ENCODE results near the gene CBX3. TPM values are rescaled to one million over a fixed set of nuclear protein-coding genes. Genes with fewer than 3 reads are reported as not detected.
A peak's percentile ranks its signal among the peaks of the same experiment; 100 is the strongest.

The CBX3 gene
- total and polyA plus RNA-seq, 10 of the 15 experiments (the other 5 are each of a cell fraction or from before 2014, with no cell fraction given): 153 to 307 (median 225) TPM

DNA sequence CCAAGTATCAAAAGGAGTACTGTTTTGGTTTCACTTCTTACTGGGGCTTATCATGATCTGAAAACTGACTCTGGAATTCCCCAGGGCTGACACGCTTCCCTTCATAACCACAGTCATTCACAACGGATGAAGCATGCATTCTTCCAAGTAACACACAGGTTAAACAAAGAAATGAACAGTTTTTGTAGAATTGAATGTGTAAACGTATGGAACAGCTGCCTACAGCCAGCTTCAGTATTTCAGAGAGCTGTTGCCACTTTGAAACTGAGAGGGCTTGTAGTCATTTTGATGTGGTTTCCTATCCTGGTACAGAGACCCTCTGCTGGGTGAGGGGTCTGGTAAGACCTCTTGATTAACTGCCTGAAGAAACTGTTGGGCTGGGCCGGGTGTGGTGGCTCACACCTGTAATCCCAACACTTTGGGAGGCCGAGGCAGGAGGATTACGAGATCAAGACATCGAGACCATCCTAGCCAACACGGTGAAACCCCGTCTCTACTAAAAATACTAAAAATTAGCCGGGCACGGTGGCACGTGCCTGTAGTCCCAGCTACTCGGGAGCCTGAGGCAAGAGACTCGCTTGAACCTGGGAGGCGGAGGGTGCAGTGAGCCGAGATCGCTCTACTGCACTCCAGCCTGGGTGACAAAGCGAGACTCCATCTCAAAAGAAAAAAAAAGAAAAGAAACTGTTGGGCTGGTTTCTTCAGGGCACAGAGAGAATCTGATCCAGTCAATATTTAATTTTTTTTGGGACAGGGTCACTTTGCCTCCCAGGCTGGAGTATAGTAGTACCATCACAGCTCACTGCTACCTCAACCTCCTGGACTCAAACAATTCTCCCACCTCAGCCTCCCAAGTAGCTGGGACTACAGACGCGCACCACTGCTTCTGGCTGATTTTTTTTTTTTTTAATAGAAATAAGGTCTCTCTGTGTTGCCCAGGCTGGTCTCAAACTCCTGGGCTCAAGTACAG is 44.8 kb upstream of the CBX3 start (continued):
- TF ChIP-seq, protein P1, sequence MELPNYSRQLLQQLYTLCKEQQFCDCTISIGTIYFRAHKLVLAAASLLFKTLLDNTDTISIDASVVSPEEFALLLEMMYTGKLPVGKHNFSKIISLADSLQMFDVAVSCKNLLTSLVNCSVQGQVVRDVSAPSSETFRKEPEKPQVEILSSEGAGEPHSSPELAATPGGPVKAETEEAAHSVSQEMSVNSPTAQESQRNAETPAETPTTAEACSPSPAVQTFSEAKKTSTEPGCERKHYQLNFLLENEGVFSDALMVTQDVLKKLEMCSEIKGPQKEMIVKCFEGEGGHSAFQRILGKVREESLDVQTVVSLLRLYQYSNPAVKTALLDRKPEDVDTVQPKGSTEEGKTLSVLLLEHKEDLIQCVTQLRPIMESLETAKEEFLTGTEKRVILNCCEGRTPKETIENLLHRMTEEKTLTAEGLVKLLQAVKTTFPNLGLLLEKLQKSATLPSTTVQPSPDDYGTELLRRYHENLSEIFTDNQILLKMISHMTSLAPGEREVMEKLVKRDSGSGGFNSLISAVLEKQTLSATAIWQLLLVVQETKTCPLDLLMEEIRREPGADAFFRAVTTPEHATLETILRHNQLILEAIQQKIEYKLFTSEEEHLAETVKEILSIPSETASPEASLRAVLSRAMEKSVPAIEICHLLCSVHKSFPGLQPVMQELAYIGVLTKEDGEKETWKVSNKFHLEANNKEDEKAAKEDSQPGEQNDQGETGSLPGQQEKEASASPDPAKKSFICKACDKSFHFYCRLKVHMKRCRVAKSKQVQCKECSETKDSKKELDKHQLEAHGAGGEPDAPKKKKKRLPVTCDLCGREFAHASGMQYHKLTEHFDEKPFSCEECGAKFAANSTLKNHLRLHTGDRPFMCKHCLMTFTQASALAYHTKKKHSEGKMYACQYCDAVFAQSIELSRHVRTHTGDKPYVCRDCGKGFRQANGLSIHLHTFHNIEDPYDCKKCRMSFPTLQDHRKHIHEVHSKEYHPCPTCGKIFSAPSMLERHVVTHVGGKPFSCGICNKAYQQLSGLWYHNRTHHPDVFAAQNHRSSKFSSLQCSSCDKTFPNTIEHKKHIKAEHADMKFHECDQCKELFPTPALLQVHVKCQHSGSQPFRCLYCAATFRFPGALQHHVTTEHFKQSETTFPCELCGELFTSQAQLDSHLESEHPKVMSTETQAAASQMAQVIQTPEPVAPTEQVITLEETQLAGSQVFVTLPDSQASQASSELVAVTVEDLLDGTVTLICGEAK (IDR thresholded peaks at IDR 0.05; ENCODE audit: borderline replicate concordance): no peak
- TF ChIP-seq BACH1 (IDR thresholded peaks at IDR 0.05; ENCODE audit: borderline replicate concordance) (no peak), ETV6 (conservative IDR thresholded peaks at IDR 0.05 in 1 of 2, IDR thresholded peaks at IDR 0.05 in 1 of 2; ENCODE audit: borderline replicate concordance in 1 of 2, low read depth in 1 of 2) (no peak; a peak in 1 of 4 replicates), PAX5 (IDR thresholded peaks at IDR 0.05; ENCODE audit: borderline replicate concordance, low read depth, low read length) (no peak; the same call in 1 of the 2 replicates), HCFC1 (IDR thresholded peaks at IDR 0.05; ENCODE audit: low read length) (no peak), BCL11A (IDR thresholded peaks at IDR 0.05; ENCODE audit: low read depth, low read length) (peak; percentile 20; the same call in 1 of the 2 replicates), IRF4 (IDR thresholded peaks at IDR 0.05; ENCODE audit: low read depth, low read length) (no peak), KLF5 (IDR thresholded peaks at IDR 0.05; ENCODE audit: partially characterized antibody) (no peak), NRF1 (conservative IDR thresholded peaks at IDR 0.05; ENCODE audit: low read depth, low read length) (no peak), MXI1 (IDR thresholded peaks at IDR 0.05; ENCODE audit: low read depth, low read length) (peak; percentile 53; the same call in 1 of the 2 replicates), STAT3 (IDR thresholded peaks at IDR 0.05; ENCODE audit: low read depth, low read length) (no peak), DPF2 (IDR thresholded peaks at IDR 0.05) (peak; percentile 61), ZBED1 (IDR thresholded peaks at IDR 0.05; ENCODE audit: borderline replicate concordance) (peak; percentile 54; the same call in 1 of the 2 replicates)
- TF ChIP-seq, protein P2, sequence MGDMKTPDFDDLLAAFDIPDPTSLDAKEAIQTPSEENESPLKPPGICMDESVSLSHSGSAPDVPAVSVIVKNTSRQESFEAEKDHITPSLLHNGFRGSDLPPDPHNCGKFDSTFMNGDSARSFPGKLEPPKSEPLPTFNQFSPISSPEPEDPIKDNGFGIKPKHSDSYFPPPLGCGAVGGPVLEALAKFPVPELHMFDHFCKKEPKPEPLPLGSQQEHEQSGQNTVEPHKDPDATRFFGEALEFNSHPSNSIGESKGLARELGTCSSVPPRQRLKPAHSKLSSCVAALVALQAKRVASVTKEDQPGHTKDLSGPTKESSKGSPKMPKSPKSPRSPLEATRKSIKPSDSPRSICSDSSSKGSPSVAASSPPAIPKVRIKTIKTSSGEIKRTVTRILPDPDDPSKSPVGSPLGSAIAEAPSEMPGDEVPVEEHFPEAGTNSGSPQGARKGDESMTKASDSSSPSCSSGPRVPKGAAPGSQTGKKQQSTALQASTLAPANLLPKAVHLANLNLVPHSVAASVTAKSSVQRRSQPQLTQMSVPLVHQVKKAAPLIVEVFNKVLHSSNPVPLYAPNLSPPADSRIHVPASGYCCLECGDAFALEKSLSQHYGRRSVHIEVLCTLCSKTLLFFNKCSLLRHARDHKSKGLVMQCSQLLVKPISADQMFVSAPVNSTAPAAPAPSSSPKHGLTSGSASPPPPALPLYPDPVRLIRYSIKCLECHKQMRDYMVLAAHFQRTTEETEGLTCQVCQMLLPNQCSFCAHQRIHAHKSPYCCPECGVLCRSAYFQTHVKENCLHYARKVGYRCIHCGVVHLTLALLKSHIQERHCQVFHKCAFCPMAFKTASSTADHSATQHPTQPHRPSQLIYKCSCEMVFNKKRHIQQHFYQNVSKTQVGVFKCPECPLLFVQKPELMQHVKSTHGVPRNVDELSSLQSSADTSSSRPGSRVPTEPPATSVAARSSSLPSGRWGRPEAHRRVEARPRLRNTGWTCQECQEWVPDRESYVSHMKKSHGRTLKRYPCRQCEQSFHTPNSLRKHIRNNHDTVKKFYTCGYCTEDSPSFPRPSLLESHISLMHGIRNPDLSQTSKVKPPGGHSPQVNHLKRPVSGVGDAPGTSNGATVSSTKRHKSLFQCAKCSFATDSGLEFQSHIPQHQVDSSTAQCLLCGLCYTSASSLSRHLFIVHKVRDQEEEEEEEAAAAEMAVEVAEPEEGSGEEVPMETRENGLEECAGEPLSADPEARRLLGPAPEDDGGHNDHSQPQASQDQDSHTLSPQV (IDR thresholded peaks at IDR 0.05): 0 out of 2 replicates have a peak, but pooled peaks have one; percentile 49
- TF ChIP-seq, protein P3, sequence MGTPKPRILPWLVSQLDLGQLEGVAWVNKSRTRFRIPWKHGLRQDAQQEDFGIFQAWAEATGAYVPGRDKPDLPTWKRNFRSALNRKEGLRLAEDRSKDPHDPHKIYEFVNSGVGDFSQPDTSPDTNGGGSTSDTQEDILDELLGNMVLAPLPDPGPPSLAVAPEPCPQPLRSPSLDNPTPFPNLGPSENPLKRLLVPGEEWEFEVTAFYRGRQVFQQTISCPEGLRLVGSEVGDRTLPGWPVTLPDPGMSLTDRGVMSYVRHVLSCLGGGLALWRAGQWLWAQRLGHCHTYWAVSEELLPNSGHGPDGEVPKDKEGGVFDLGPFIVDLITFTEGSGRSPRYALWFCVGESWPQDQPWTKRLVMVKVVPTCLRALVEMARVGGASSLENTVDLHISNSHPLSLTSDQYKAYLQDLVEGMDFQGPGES (IDR thresholded peaks at IDR 0.05): no peak
- TF ChIP-seq, protein P4, sequence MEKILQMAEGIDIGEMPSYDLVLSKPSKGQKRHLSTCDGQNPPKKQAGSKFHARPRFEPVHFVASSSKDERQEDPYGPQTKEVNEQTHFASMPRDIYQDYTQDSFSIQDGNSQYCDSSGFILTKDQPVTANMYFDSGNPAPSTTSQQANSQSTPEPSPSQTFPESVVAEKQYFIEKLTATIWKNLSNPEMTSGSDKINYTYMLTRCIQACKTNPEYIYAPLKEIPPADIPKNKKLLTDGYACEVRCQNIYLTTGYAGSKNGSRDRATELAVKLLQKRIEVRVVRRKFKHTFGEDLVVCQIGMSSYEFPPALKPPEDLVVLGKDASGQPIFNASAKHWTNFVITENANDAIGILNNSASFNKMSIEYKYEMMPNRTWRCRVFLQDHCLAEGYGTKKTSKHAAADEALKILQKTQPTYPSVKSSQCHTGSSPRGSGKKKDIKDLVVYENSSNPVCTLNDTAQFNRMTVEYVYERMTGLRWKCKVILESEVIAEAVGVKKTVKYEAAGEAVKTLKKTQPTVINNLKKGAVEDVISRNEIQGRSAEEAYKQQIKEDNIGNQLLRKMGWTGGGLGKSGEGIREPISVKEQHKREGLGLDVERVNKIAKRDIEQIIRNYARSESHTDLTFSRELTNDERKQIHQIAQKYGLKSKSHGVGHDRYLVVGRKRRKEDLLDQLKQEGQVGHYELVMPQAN (conservative IDR thresholded peaks at IDR 0.05): peak; percentile 39

Data from GM12878 (cell line).